Liver (tissue), 9 donors: Measurements from ENCODE around the gene TENM3. TPM values are rescaled to one million over a fixed set of nuclear protein-coding genes. Genes with fewer than 3 reads are reported as not detected.

ENCODE experiments used
- DNase-seq: peaks from one replicate; pipeline ENCODE4 v3.0.0-alpha.2; 2017; ENCODE audit warnings: low spot score
- H3K27ac ChIP-seq, 2 donors: one replicate each; pipeline ENCODE4 v1.7.0; 2013; ENCODE audit warnings: inconsistent platforms in 2 of 2, low read length in 2 of 2, control low read depth in 1 of 2, low read depth in 1 of 2, mild to moderate bottlenecking in 1 of 2
- H3K27me3 ChIP-seq, 4 donors: one replicate each; pipeline versions ENCODE4 v1.6.1 to v1.7.0; 2013; ENCODE audit warnings: low read length in 3 of 4, inconsistent platforms in 1 of 4, mild to moderate bottlenecking in 1 of 4, moderate library complexity in 1 of 4; ENCODE audit not compliant: control insufficient read depth in 4 of 4, insufficient read depth in 4 of 4
- H3K36me3 ChIP-seq, 4 donors: one replicate each; pipeline versions ENCODE4 v1.6.1 to v1.7.0; 2013; ENCODE audit warnings: low read length in 3 of 4, mild to moderate bottlenecking in 3 of 4, low read depth in 1 of 4, moderate library complexity in 1 of 4; ENCODE audit not compliant: control insufficient read depth in 4 of 4, insufficient read depth in 3 of 4
- H3K4me1 ChIP-seq, 4 donors: one replicate each; pipeline versions ENCODE4 v1.6.1 to v1.7.0; 2013; ENCODE audit warnings: low read length in 3 of 4, mild to moderate bottlenecking in 3 of 4, moderate library complexity in 1 of 4; ENCODE audit not compliant: control insufficient read depth in 4 of 4, insufficient read depth in 4 of 4
- H3K4me3 ChIP-seq, 3 donors: one replicate each; pipeline versions ENCODE4 v1.6.1 to v1.7.0; 2013; ENCODE audit warnings: low read length in 3 of 3, control low read depth in 1 of 3, low read depth in 1 of 3, mild to moderate bottlenecking in 1 of 3
- H3K9ac ChIP-seq, 2 donors: one replicate each; pipeline ENCODE4 v1.7.0; 2013; ENCODE audit warnings: low read length in 2 of 2, mild to moderate bottlenecking in 2 of 2, moderate library complexity in 2 of 2, control low read depth in 1 of 2, low read depth in 1 of 2
- H3K9me3 ChIP-seq, 4 donors: one replicate each; pipeline versions ENCODE4 v1.6.1 to v1.7.0; 2013; ENCODE audit warnings: low read length in 3 of 4; ENCODE audit not compliant: control insufficient read depth in 4 of 4
- ATF3 ChIP-seq: IDR thresholded peaks from 2 replicates; pipeline ENCODE4 v1.6.1; 2016; ENCODE audit warnings: antibody characterized with exemption
- CTCF ChIP-seq: fragments of 150-350 bp; IDR thresholded peaks from 2 replicates; pipeline ENCODE4 v1.5.1; 2017; ENCODE audit warnings: improper control_type of control experiment, low read depth, low read length; ENCODE audit not compliant: missing input control
- EGR1 ChIP-seq, 2 donors: IDR thresholded peaks; 2 replicates each; pipeline ENCODE4 v1.6.1; 2016 to 2018; ENCODE audit warnings: antibody characterized with exemption in 2 of 2, low read depth in 2 of 2
- FOXA1 ChIP-seq: IDR thresholded peaks from 2 replicates; pipeline ENCODE4 v1.6.1; 2016; ENCODE audit warnings: antibody characterized with exemption
- FOXA2 ChIP-seq: IDR thresholded peaks from 2 replicates; pipeline ENCODE4 v1.6.1; 2016; ENCODE audit warnings: antibody characterized with exemption
- GABPA ChIP-seq, 2 donors: IDR thresholded peaks in 1 of 2; conservative IDR thresholded peaks in 1 of 2; 2 replicates each; pipeline ENCODE4 v1.6.1; 2016; ENCODE audit warnings: antibody characterized with exemption in 2 of 2, mild to moderate bottlenecking in 1 of 2, moderate library complexity in 1 of 2
- HNF4A ChIP-seq, 2 donors: conservative IDR thresholded peaks; 2 replicates each; pipeline ENCODE4 v1.6.1; 2016; ENCODE audit warnings: antibody characterized with exemption in 2 of 2, mild to moderate bottlenecking in 2 of 2
- JUND ChIP-seq, 2 donors: IDR thresholded peaks; 2 replicates each; pipeline ENCODE4 v1.6.1; 2016; ENCODE audit warnings: antibody characterized with exemption in 2 of 2
- NR2F2 ChIP-seq: IDR thresholded peaks from 2 replicates; pipeline ENCODE4 v1.6.1; 2016; ENCODE audit warnings: antibody characterized with exemption
- RAD21 ChIP-seq, 2 donors: IDR thresholded peaks; 2 replicates each; pipeline ENCODE4 v1.6.1; 2016; ENCODE audit warnings: antibody characterized with exemption in 2 of 2, mild to moderate bottlenecking in 2 of 2
- RXRA ChIP-seq, 2 donors: IDR thresholded peaks; 2 replicates each; pipeline ENCODE4 v1.6.1; 2017 to 2018; ENCODE audit warnings: antibody characterized with exemption in 2 of 2, mild to moderate bottlenecking in 1 of 2
- SP1 ChIP-seq: IDR thresholded peaks from 2 replicates; pipeline ENCODE4 v1.6.1; 2018; ENCODE audit warnings: antibody characterized with exemption, mild to moderate bottlenecking
- TAF1 ChIP-seq: conservative IDR thresholded peaks from 2 replicates; pipeline ENCODE4 v1.6.1; 2016; ENCODE audit warnings: antibody characterized with exemption, mild to moderate bottlenecking
- YY1 ChIP-seq: IDR thresholded peaks from 2 replicates; pipeline ENCODE4 v1.6.1; 2016; ENCODE audit warnings: antibody characterized with exemption, mild to moderate bottlenecking
- ZBTB33 ChIP-seq: IDR thresholded peaks from 2 replicates; pipeline ENCODE4 v1.6.1; 2016; ENCODE audit warnings: antibody characterized with exemption
- WGBS: extraction: QIAGEN DNeasy Blood & Tissue Kit; methylation state at CpG from one replicate; pipeline ENCODE4 v1.1.7; 2013; 5-methylcytosine and 5-hydroxymethylcytosine counted together
- polyA plus RNA-seq, 2 donors: library from polyadenylated mRNA; stranded (reverse) in 1 of 2; unstranded in 1 of 2; fragments of 200-250 nt in 1 of 2; fragments of >200 nt in 1 of 2; fragmentation: Nextera tagmentation in 1 of 2; extraction: Ambion mirVana in 1 of 2; gene quantifications; one replicate each; pipeline versions ENCODE4 v1.2.1 to v1.2.3, GENCODE V29; 2013 to 2015
- total RNA-seq, 2 donors: library from RNA; depleted of rRNA; stranded (reverse); fragments of >200 nt; gene quantifications; one replicate each; pipeline ENCODE4 v1.2.3, GENCODE V29; 2014
- donor health status: healthy.
- donor health status: healthy.
- donor health status: healthy.
- donor health status: healthy.
- donor health status: healthy.

TENM3 gene
- total and polyA plus RNA-seq, 4 donors: 0.32 to 16.8 (median 0.70) TPM

GRCh38 chr4:182808673-182809416 is 565.6 kb downstream of the TENM3 start:
- Histone ChIP-seq H3K27ac (no peak overlapping the region), H3K9ac (no peak overlapping the region), H3K27me3 (no peaks in the 10 kb centered on the region), H3K36me3 (no peaks in the 10 kb centered on the region), H3K4me1 (peaks cover 0 to 5% (median 2%) of the 10 kb centered on the region in 4 donors), H3K4me3 (no peak overlapping the region), H3K9me3 (peaks cover 0 to 7% (median 4%) of the 10 kb centered on the region in 4 donors)
- TF ChIP-seq FOXA2 (no peak), YY1 (no peak), NR2F2 (no peak), ZBTB33 (no peak), ATF3 (no peak), HNF4A (conservative IDR thresholded peaks at IDR 0.05) (no peak), TAF1 (no peak), SP1 (no peak), GABPA (IDR thresholded peaks at IDR 0.05 in 1 of 2, conservative IDR thresholded peaks at IDR 0.05 in 1 of 2) (no peak), FOXA1 (no peak), EGR1 (IDR thresholded peaks at IDR 0.05; ENCODE audit: low read depth in 2 of 2) (no peak), RXRA (IDR thresholded peaks at IDR 0.05) (no peak), CTCF (no peak), JUND (IDR thresholded peaks at IDR 0.05) (no peak)
- DNase-seq: no peak
- WGBS: 87% methylated on average over 25 of the region's 25 CpGs

GRCh38 chr4:182809417-182810102 is 566.4 kb downstream of the TENM3 start:
- Histone ChIP-seq H3K27ac (no peak overlapping the region), H3K27me3 (no peaks in the 10 kb centered on the region), H3K9ac (no peak overlapping the region), H3K4me1 (peaks cover 0 to 5% (median under 1%) of the 10 kb centered on the region in 4 donors), H3K36me3 (no peaks in the 10 kb centered on the region), H3K9me3 (peaks cover 0 to 7% (median 4%) of the 10 kb centered on the region in 4 donors), H3K4me3 (peak overlapping the region in 1 of 3 donors; percentile 20)
- no peak for DNase-seq
- 80% methylated on average over 5 of the region's 5 CpGs for WGBS
- TF ChIP-seq RAD21 (IDR thresholded peaks at IDR 0.05) (peak in 1 of 2 donors; percentile 71), SP1 (no peak), CTCF (peak; percentile 16)
